OCI-LY1 (cell line): ENCODE measurements around the gene TBX4.

Experiments used
- EZH2 ChIP-seq: fragments of 200-600 bp; sonication (generic), shearing (Covaris generic); IDR thresholded peaks from 2 replicates; pipeline ENCODE4 v1.8.0; 2017; ENCODE audit warnings: borderline replicate concordance, mixed run types, mild to moderate bottlenecking, antibody characterized with exemption, low read length, moderate library complexity, mixed read lengths
- TF ChIP-seq, protein P1 (sequence below): fragments of 200-600 bp; sonication (generic), shearing (Covaris generic); IDR thresholded peaks from 2 replicates; pipeline ENCODE4 v1.5.1; 2017; ENCODE audit warnings: mild to moderate bottlenecking, antibody characterized with exemption, low read length, moderate library complexity, mixed read lengths

DNA sequence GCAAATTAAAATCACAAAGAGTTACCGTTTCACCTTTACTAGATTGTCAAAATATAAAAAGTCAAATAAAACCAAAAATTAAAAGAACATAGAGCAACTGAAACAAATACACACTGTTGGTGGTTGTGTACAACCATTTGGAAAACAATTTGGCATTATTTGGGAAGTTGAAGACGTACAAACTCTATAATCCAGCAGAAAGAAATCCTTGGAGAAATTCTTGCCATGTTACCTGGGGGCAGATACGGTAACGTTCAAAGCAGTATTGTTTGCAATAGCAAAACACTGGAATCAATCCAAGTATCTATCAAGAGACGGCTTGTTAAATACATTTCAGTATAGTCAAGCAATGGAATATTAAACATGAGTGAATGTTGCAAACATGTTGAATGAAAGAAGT is 56.7 kb downstream of the TBX4 start:
- TF ChIP-seq, protein P1, sequence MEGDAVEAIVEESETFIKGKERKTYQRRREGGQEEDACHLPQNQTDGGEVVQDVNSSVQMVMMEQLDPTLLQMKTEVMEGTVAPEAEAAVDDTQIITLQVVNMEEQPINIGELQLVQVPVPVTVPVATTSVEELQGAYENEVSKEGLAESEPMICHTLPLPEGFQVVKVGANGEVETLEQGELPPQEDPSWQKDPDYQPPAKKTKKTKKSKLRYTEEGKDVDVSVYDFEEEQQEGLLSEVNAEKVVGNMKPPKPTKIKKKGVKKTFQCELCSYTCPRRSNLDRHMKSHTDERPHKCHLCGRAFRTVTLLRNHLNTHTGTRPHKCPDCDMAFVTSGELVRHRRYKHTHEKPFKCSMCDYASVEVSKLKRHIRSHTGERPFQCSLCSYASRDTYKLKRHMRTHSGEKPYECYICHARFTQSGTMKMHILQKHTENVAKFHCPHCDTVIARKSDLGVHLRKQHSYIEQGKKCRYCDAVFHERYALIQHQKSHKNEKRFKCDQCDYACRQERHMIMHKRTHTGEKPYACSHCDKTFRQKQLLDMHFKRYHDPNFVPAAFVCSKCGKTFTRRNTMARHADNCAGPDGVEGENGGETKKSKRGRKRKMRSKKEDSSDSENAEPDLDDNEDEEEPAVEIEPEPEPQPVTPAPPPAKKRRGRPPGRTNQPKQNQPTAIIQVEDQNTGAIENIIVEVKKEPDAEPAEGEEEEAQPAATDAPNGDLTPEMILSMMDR, result no peak
- no peak for TF ChIP-seq EZH2
